NCI-H1105 (cell line): ENCODE measurements around the gene ARHGAP26.

Experiments used
- DNase-seq: peaks from one replicate; lab custom pipeline; 2025; lab: John Stamatoyannopoulos, UW

Gene ARHGAP26

DNA sequence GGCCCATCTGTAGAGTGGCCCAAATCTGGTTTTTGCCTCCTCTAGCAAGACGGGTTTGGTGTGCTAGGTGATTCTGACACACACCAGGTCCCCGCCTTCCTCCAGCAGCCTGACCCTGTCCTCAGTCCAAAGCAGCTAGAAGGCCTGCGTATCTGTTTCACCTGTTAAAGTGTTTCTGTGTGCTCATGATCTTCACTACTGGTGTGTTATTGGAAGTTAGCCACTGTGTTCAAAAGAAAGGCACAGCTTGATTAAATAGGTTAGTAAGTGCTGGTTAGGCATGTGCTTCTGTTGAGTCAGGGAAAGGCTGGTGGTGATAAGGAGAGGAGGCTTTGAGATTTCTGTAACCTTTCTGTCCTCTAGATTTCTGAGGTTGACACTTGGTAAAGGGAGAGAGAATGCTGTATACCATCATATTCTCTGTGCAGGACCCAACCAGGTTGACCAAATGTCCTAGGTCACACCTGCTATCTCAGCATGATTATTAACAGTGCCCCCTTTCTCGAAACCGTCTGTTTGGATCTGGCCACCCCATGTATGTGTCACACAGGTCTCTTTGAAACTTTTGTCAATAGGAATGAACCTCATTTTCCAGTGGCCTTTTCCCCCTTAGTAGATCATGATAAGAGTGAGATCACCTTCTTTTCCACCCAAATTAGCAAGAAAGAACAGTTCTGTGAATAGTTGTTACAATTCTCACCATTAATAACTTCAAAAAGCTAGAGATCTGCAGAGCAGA is 58.8 kb downstream of the ARHGAP26 start:
- no peak for DNase-seq

DNA sequence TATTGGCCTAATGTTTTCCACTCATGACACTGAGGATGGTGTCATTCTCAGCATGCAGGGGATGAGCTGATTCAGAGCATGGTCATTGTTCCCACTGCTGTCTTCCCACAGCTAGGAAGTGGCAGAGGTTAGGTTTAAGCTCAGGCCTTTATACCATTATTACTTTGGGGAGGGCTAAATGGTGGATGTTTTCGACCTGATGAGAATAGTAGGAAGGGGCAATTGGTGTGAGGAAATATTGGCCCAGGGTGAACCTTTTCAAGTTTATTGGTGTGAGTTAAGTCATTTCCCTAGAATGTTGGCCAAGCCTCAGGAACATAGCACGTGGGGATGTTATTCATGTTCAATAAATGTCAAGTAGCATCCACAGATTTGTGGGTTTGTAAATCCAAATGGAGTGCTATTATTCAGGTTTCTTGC is 59.6 kb downstream of the ARHGAP26 start:
- no peak for DNase-seq

- no peak for DNase-seq
Measured at GRCh38 chr5:142830241-142831008, 60.2 kb downstream of the ARHGAP26 start.

DNA sequence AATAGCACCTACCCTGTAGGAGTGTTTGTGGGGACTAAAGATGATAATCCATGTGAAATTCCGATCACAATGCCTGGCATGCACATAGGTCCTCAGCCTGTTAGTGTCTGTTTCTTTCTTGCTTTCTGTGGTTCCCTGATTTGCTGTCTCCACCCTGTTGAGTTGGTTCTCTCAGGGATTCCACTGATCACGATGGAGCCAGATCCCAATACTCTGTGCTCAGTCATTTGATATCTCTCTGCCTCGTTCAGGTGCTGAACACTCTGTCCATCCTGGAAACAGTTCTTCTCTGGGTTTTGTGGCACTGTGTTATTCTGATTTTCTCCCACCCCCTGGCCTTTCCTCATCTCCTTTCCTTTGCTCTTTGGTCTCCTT is 60.8 kb downstream of the ARHGAP26 start:
- no peak for DNase-seq

DNA sequence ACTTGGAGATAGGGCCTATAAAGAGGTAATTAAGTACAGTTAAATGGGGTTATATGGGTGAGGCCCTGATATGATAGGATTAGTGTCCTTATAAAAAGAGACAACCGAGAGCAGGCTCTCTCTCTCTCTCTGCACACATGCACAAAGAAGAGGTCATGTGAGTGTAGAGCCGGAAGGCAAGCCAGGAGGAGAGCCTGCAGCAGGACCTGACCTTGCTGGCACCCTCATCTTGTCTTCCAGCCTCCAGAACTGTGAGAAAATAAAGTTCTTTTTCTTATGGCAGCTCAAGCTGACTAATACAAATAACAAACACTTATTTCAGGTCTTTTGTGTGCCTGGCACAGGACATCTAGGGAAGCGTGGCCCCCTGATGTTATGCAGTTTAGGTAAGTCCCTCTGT is 62.1 kb downstream of the ARHGAP26 start:
- DNase-seq, result no peak

DNA sequence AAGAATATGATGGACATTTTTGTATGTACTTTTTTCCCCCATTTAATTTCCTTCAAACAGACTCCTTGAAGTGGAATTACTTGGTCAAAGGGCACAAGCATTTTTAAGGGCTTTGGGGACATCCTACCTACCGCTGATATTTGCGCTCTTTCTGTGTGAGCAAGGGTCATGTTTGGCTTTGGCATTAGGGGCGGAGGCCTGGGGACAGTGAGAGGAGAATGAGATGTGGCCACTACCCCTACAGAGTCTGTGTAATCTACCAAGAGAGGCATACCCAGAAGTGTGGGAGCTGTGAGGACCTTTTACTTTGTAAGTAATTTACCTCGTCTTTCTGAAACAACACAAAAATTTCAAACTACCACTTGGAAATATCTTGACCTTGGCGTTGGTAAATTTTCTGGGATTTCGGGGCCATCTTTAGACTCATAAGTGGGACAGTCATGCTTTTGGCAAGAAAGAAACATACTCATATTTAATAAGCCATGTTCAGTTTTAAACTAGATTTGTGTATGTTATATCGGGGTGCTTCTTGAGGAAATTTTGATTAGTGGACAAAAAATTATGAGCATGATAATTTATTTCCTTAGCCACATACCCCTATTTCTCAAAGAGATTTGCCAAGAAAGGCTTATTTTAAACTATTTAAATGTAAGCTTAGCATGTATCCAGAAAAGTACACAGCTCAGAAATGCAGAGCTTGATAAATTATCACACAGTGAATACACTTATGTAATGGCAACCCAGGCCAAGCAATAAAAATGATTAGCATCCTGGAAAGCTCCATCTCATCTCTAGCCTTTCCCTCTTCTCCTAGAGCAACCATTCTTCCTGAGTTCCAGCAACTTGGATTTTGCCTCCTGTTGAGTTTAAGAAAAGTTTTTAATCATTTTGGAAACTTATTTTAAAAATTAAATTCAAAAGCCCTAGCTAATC is 63.6 kb downstream of the ARHGAP26 start:
- no peak for DNase-seq

- no peak for DNase-seq
Measured at GRCh38 chr5:142834504-142834903, 64.3 kb downstream of the ARHGAP26 start.

GRCh38 chr5:142835540-142835939 is 65.4 kb downstream of the ARHGAP26 start:
- no peak for DNase-seq

- no peak for DNase-seq
Measured at GRCh38 chr5:142836048-142836447, 65.9 kb downstream of the ARHGAP26 start.

DNA sequence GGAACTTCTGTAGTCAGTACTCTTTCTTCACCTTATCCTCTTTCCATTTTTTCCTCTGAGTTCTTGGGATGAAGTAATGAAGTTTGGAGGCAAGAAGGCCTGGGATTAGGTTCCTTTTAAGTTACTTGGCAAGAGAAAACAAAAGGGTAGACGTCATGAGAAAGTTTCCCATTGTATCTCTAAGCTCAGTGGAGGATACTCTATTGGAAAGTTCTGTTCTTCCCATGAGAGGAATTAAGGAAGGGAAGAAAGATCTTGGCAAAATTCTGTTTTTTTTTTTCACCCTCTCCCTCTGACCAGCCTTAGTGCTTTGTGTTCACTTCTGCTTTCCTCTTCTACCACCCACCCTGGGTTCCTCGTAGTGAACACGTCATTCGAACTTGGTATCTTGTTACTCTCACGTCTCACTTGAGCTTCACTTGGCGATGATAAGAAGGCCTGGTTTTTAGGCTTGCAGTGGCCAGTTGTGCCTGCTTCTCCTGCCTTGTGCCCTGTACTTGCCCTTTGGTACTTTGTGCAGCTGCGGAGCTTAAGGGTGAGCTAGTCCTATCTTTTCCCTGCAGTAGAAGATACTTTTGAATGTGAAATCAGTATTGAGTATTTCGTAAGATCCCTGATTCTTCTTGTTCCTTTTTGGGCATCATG is 67.0 kb downstream of the ARHGAP26 start:
- DNase-seq, result no peak

GRCh38 chr5:142838845-142839244 is 68.7 kb downstream of the ARHGAP26 start:
- no peak for DNase-seq

- no peak for DNase-seq
Measured at GRCh38 chr5:142839711-142840346, 69.7 kb downstream of the ARHGAP26 start.

GRCh38 chr5:142840575-142840974 is 70.4 kb downstream of the ARHGAP26 start:
- DNase-seq, result no peak

DNA sequence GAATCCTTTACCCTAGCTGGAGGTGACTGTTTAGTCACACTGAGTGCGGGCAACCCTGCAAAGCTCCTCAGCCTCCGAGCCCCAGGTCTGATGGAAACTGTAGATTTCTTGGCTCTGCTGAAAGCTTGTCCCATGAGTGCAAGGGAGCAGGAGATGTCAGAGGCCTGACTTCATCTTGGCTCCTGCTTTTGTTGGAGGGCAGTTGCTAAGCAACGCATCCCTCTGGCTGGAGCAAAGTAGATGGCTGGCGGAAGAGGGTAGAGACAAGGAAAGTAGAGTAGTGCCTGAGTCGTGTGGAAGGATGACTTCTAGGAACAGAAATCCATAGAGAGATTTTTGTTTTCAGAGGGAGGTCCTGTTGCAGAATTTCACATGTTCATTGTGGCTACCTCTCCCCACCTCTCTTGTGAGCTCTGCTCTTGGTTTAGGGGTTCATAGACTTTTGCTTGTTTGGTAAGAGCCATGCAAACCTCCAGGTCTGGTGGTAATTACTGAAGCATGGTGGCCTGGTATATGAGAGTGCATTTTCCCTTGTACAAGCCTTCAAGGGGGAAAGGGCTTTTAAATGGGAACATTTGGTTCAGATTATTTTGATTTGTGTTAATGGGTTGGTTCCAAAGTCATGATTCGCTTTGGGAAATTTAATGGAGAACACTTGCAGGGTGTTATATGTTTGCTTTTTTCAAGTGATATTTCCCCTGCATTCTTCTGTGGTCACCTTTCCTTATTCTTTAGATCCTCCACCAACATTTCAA is 71.5 kb downstream of the ARHGAP26 start:
- no peak for DNase-seq

GRCh38 chr5:142842994-142843905 is 73.1 kb downstream of the ARHGAP26 start:
- DNase-seq, result no peak

- DNase-seq, result no peak
Measured at GRCh38 chr5:142844866-142845265, 74.7 kb downstream of the ARHGAP26 start.

GRCh38 chr5:142845402-142845921 is 75.3 kb downstream of the ARHGAP26 start:
- no peak for DNase-seq

DNA sequence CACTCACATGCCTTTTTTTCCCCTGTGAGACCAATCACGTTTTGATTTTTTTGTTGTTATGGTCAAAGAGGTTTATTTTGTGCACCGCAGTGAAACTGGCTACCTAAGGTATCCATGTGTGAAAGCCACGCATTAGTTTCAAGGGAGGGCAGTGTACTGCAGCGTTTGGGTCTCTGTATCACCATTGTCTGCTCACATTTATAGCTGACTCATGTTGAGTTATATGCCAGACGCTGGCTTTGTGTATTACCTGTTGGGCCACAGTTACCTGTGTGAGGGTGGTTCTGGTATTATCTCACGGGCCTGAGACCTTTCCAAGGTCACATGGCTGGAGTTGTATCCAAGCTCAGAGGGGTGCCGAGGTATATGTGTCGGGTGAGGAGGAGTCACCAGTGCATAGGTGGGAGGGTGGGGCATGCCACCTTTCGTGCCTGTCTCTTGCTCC is 75.8 kb downstream of the ARHGAP26 start:
- no peak for DNase-seq

- DNase-seq, result no peak
Measured at GRCh38 chr5:142846406-142846805, 76.2 kb downstream of the ARHGAP26 start.
